Peyer's patch (tissue), 4 donors: ENCODE measurements around the gene GPR139. TPM values are rescaled to one million over a fixed set of nuclear protein-coding genes. Genes with fewer than 3 reads are reported as not detected.

Source experiments
- DNase-seq, 3 donors: peaks; one replicate each; pipeline ENCODE4 v3.0.0-alpha.2; 2017 to 2019
- H3K27ac ChIP-seq, 4 donors: fragments of 200-600 bp; sonication (generic); one replicate each; pipeline ENCODE4 v1.5.1; 2016 to 2019
- H3K27me3 ChIP-seq, 2 donors: fragments of 200-600 bp; sonication (generic); one replicate each; pipeline ENCODE4 v1.5.1; 2019
- H3K36me3 ChIP-seq, 3 donors: fragments of 200-600 bp; sonication (generic); one replicate each; pipeline ENCODE4 v1.5.1; 2016 to 2019
- H3K4me1 ChIP-seq, 4 donors: fragments of 200-600 bp; sonication (generic); one replicate each; pipeline ENCODE4 v1.5.1; 2016 to 2019
- H3K4me3 ChIP-seq, 4 donors: fragments of 200-600 bp; sonication (generic); 1 replicate in 3 of 4; 2 replicates in 1 of 4; pipeline ENCODE4 v1.5.1; 2016 to 2019; ENCODE audit warnings: mild to moderate bottlenecking in 1 of 4
- H3K9me3 ChIP-seq, 4 donors: fragments of 200-600 bp; sonication (generic); one replicate each; pipeline ENCODE4 v1.5.1; 2016 to 2019; ENCODE audit warnings: mild to moderate bottlenecking in 1 of 4
- POLR2A ChIP-seq, 2 donors: fragments of 450-650 bp; IDR thresholded peaks; one replicate each; pipeline ENCODE4 v1.5.1; 2017; ENCODE audit warnings: antibody characterized with exemption in 2 of 2, mild to moderate bottlenecking in 2 of 2, moderate library complexity in 2 of 2
- total RNA-seq, 4 donors: library from RNA; depleted of rRNA; stranded (reverse); fragments of >200 nt; gene quantifications; one replicate each; pipeline ENCODE4 v1.1.0, GENCODE V29; 2016
- TF ChIP-seq, protein P1 (sequence below), 6 experiments: fragments of 450-650 bp in 4 of 6; fragments of 200-600 bp in 2 of 6; sonication (generic) in 1 of 6; IDR thresholded peaks; one replicate each; pipeline ENCODE4 v1.5.1; 2017 to 2019; ENCODE audit warnings: antibody characterized with exemption in 6 of 6, mild to moderate bottlenecking in 3 of 6, moderate library complexity in 1 of 6

GPR139 gene
- not detected for total RNA-seq

GRCh38 chr16:20073203-20074098 is at the start of gene GPR139:
TSS of gene GPR139 (minus strand) at chr16:20073890. CDS start at chr16:20073616, 274 bp downstream.
- no peaks in the 10 kb centered on the region for H3K9me3 ChIP-seq
- H3K4me1 ChIP-seq = no peaks in the 10 kb centered on the region
- DNase-seq = no peak
- no peak within 1 kb of the TSS for H3K4me3 ChIP-seq
- no peak within 1 kb of the TSS for H3K27ac ChIP-seq
- no peaks in the 10 kb centered on the region for H3K36me3 ChIP-seq
- no peak for TF ChIP-seq POLR2A (IDR thresholded peaks at IDR 0.05)
- TF ChIP-seq, protein P1, sequence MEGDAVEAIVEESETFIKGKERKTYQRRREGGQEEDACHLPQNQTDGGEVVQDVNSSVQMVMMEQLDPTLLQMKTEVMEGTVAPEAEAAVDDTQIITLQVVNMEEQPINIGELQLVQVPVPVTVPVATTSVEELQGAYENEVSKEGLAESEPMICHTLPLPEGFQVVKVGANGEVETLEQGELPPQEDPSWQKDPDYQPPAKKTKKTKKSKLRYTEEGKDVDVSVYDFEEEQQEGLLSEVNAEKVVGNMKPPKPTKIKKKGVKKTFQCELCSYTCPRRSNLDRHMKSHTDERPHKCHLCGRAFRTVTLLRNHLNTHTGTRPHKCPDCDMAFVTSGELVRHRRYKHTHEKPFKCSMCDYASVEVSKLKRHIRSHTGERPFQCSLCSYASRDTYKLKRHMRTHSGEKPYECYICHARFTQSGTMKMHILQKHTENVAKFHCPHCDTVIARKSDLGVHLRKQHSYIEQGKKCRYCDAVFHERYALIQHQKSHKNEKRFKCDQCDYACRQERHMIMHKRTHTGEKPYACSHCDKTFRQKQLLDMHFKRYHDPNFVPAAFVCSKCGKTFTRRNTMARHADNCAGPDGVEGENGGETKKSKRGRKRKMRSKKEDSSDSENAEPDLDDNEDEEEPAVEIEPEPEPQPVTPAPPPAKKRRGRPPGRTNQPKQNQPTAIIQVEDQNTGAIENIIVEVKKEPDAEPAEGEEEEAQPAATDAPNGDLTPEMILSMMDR (IDR thresholded peaks at IDR 0.05) = no peak
- peaks cover 0 to 5% of the 10 kb centered on the region in 2 donors for H3K27me3 ChIP-seq

- TF ChIP-seq POLR2A (IDR thresholded peaks at IDR 0.05) = no peak
- TF ChIP-seq, protein P1 (IDR thresholded peaks at IDR 0.05) = no peak
- no peak overlapping the region for H3K4me3 ChIP-seq
- H3K9me3 ChIP-seq = peaks cover 0 to 5% (median 0%) of the 10 kb centered on the region in 4 donors
These were observed 48.3 kb upstream of the GPR139 start for GRCh38 chr16:20122011-20122410.

GRCh38 chr16:20114356-20114755 is 40.7 kb upstream of the GPR139 start:
- no peaks in the 10 kb centered on the region for H3K36me3 ChIP-seq
- DNase-seq = no peak
- H3K27me3 ChIP-seq = no peaks in the 10 kb centered on the region
- no peaks in the 10 kb centered on the region for H3K9me3 ChIP-seq
- no peak overlapping the region for H3K4me3 ChIP-seq
- H3K4me1 ChIP-seq = no peaks in the 10 kb centered on the region
- H3K27ac ChIP-seq = no peak overlapping the region
- no peak for TF ChIP-seq POLR2A (IDR thresholded peaks at IDR 0.05)
- TF ChIP-seq, protein P1 (IDR thresholded peaks at IDR 0.05) = no peak

More at GRCh38 chr16:20122011-20122410, 48.3 kb upstream of the GPR139 start:
- Histone ChIP-seq H3K36me3 (no peaks in the 10 kb centered on the region), H3K4me1 (no peaks in the 10 kb centered on the region), H3K27me3 (no peaks in the 10 kb centered on the region), H3K27ac (no peak overlapping the region)
- no peak for DNase-seq

DNA sequence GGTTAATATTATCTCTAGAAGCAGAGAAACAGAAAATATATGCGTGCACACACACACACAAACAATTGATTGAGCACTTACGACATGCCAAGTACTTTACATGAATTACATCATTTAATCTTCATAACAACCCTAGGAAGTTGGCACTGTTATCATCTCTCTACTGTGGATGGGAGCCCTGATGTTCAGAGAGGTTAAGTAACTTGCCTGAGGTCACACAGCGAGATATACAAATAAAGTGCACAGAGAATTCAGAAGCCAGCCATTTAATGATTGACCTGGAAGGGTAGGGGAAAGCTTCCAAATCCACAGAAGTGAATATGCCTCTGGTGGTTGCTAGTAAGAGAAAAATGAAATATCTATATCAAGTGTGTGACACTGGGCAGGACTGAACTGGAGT is 37.5 kb upstream of the GPR139 start:
- Histone ChIP-seq H3K4me3 (no peak overlapping the region), H3K27me3 (no peaks in the 10 kb centered on the region), H3K36me3 (no peaks in the 10 kb centered on the region), H3K27ac (no peak overlapping the region), H3K4me1 (no peaks in the 10 kb centered on the region), H3K9me3 (no peaks in the 10 kb centered on the region)
- no peak for DNase-seq
- TF ChIP-seq, protein P1 (IDR thresholded peaks at IDR 0.05) = no peak
- no peak for TF ChIP-seq POLR2A (IDR thresholded peaks at IDR 0.05)

DNA sequence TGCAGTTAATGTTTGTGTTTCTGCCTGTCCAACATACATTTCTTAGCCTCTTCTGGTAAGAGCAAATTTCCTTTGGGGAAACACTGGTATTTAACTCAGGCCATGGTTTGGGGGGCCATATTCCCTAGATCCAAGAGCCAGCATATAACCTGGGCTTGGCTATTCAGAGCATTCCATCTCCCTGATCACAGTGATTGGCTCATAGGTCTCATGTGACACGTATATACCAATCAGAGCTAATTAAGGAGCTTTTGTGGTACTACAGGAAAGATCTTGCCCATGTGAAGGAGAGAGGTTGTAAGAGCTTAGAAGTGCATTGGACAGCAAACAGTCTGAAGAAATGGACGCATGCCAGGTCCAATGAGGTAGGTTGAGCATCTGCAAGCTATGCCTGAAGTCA is 33.4 kb upstream of the GPR139 start:
- Histone ChIP-seq H3K27ac (no peak overlapping the region), H3K4me1 (no peaks in the 10 kb centered on the region), H3K36me3 (no peaks in the 10 kb centered on the region), H3K4me3 (no peak overlapping the region), H3K27me3 (no peaks in the 10 kb centered on the region), H3K9me3 (no peaks in the 10 kb centered on the region)
- DNase-seq = no peak
- no peak for TF ChIP-seq POLR2A (IDR thresholded peaks at IDR 0.05)
- TF ChIP-seq, protein P1 (IDR thresholded peaks at IDR 0.05) = no peak
